GM21825 (cell line): ENCODE results near the gene MRPL11.
"Not testable (repeated sequence)": the region's sequence is repeated elsewhere in the genome, so short reads cannot be mapped to it uniquely, and the experiment has no call there.

Experiments used
- ATAC-seq: cut with Tn5 transposase; IDR thresholded peaks from one replicate; pipeline ENCODE4 v1.9.1; 2021; ENCODE audit warnings: mild to moderate bottlenecking, moderate library complexity; ENCODE audit not compliant: unreplicated experiment

Gene MRPL11

GRCh38 chr11:66467756-66468155 is 29.1 kb upstream of the MRPL11 start:
- no peak for ATAC-seq

- peak; percentile 28 for ATAC-seq
These were observed 28.5 kb upstream of the MRPL11 start for GRCh38 chr11:66467034-66467659.

DNA sequence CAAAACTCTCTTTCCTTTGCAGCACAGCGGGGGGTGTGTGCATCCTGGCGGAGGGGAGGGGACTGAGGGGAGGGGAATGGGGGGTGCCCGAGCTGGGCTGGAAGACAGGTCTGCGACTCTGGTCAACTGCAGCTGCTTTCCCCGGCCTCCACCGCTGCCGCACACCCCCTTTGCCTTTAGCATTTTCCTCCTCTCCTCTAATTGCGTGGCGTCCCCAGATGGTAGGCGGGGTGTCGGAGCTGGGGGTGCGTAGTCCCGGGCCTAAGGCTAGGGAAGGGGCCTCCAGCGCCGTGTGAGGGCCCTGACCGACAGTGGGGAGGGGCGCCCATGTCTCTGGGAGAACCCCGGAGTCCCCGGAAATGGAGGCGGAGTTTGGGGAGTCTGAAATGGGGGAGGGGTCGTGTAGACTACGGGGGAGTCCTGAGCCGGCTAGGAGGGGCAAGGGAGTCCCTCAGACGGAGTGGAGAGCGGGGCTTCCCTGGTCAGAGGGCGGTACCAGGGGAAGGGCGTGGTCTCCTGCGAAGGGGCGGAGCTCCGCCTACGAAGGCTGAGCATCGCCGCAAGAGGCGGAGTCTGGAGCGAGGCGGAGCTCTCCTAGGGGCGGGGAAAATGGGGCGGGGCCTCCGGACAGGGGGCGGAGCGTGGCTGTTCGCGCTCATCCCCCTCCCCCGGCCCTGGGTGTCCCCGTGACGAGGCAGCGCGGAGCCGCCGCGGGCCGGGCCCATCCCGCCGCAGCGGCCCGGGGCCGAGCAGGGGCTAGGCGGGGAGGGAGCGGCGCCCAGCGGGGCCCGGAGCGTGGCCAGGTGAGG is 27.8 kb upstream of the MRPL11 start, which contains the start of gene PELI3:
Gene PELI3 (plus strand): TSS at position 681 of the 809 bp plus-strand sequence. CDS start 1,224 bp downstream, outside the sequence.
- peak; percentile 83 for ATAC-seq

DNA sequence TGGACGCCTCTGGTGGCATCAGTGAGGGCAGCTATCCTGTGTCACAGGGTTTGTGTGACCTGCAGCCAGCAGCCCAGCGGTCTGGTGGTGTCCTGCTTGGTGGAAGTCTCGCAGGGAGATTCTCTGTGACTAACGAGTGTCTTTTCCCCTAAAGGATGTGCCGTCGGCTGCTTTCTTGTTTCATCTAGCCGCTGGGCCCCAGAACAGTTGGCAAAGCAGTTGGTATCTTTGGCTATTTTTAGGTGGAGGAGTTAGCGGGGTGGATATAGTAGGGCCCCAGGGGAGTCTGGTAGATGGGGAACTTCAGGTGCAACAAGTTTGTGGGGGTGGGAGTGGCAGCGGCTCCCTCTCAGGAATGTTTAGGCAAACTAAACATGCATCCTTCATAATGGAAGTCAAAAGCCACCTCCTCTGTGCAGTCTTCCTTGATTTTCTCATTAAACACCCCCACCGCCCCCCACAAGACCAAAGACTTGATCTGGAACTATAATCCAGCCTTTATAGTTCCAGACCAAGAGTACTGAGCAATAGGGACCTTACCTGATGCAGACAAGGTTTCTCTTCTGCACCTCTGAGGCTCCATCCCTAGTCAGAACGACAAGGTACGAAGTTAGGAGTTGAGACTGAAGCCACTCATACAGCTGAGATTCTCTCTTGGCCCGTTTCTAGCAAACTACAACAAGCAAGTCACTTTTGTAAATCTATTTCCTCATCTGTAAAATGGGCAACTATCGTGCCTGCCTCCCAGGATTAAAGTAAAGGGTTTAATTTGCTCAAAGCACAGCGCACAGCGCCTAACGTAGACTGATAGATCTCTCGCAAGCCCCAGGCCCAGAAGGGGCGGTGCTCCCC is 27.0 kb upstream of the MRPL11 start:
- ATAC-seq: no peak

- no peak for ATAC-seq
These were observed 26.3 kb upstream of the MRPL11 start for GRCh38 chr11:66464916-66465315.

DNA sequence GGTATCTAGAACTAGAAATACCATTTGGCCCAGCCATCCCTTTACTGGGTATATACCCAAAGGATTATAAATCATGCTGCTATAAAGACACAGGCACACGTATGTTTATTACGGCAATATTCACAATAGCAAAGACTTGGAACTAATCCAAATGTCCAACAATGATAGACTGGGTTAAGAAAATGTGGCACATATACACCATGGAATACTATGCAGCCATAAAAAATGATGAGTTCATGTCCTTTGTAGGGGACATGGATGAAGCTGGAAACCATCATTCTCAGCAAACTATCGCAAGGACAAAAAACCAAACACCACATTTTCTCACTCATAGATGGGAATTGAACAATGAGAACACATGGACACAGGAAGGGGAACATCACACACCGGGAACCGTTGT is 25.5 kb upstream of the MRPL11 start:
- not testable (repeated sequence) for ATAC-seq

- ATAC-seq: no peak
These were observed 24.3 kb upstream of the MRPL11 start for GRCh38 chr11:66462911-66463310.

DNA sequence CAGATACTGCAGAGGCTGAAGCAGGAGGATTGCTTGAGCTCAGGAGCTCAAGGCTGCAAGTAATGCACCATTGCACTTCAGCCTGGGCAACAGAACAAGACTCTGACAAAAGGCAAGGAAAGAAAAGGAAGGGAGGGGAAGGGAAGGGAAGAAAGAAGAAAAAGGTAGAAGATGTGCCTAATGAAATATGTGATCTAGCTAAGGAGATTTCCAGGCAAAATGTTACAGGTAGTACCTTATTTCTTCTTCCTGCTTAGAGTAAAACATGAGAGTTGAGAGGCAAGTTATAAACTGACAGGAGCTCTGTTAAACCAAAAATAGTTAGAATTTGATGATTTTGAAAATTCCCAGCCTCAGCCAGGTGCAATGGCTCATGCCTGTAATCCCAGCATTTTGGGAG is 23.4 kb upstream of the MRPL11 start:
- no peak for ATAC-seq

- no peak for ATAC-seq
These were observed 20.6 kb upstream of the MRPL11 start for GRCh38 chr11:66459138-66459778.

GRCh38 chr11:66457826-66458225 is 19.2 kb upstream of the MRPL11 start:
- ATAC-seq: no peak

DNA sequence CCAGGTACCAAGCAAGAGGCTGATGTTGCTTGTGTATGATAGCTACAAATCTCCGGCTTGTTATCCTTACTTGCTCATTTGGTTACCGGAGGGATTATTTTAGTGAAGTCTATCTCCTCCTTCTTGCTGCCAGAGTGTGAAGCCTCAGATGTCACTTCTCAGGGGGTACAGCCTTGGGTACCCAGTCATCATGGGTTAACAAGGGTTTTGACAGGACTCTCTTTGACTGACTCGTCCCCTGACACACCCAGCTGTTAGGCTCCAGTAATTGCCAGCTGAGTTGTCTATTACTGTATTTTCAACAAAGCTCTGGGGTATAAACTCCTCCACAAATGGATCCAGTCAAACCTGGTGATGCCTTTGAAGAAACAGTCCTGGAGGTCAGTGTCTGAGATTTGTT is 16.2 kb upstream of the MRPL11 start:
- no peak for ATAC-seq

DNA sequence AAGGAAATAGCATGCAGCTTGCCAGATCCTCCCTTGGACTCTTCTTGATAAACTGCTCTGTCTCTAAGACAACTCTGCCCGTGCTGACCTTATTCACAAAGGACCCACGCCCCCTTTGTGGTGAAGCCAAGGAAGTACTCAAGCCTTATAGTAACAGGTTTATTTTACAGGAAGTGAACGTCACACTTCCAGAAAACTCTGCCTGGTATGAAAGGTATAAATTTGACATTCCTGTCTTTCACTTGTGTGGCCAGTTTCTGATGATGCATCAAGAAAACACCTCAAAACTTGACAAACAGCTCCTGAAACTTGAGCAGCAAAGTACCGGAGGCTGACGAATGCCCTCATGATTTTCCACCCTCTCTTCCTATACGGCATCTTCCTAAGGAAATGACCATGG is 15.6 kb upstream of the MRPL11 start:
- no peak for ATAC-seq

DNA sequence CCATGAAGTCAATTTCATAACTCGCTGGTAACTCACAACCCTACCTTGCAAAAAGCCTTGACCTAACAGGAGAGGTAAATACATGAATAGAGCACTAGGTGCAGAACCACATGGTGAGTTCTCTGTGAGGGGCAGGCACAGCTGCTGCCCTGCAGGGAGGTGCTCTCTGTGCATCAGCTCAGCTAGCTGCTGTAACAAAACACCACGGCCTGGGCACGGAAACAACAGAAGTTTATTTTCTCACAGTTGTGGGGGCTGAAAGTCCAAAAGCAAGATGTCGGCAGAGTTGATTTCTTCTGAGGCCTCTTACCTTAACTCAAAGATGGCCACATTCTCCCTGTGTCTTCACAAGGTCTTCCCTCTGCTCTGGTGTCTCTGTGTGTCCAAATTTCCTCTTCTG is 13.0 kb upstream of the MRPL11 start:
- ATAC-seq: no peak

DNA sequence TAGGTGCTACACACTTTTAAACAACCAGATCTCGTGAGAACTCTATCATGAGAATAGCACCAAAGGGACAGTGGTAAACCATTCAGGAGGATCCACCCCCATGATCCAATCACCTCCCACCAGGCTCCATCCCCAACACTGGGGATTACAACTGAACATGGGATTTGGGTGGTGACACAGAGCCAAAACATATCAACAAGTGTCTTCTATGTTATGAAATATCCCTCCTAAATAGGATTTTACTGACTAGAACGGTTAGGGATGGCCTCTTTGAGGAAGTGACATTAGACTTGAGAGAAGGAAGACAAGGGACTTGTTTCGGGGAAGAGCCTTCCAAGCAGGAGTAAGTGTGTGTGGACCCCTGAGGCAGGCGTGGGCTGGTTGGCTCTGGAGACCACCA is 11.9 kb upstream of the MRPL11 start:
- ATAC-seq: no peak

- ATAC-seq: no peak
These were observed 9.9 kb upstream of the MRPL11 start for GRCh38 chr11:66448523-66448922.

GRCh38 chr11:66447012-66447411 is 8.4 kb upstream of the MRPL11 start:
- no peak for ATAC-seq

DNA sequence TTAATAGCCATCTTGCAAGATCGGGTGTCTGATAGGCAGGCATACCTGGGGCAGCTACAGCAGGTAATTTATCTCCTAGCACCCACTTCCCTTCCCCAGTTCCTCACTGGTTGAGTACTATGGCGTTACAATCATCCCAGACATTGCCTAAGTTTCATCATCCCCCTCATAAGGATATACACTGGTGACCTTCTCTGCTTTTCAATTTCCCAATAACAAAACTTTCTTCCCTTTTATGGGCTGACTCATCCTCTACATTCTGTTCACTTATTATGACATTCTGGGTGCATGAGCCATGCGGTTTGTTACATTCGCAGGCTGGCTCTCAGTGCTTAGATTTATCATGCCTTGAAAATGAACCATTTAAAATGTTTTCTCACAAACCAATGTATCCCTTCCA is 5.0 kb upstream of the MRPL11 start:
- no peak for ATAC-seq

GRCh38 chr11:66440940-66441282 is 2.3 kb upstream of the MRPL11 start:
- not testable (repeated sequence) for ATAC-seq

- ATAC-seq: not testable (repeated sequence)
These were observed 1.7 kb upstream of the MRPL11 start for GRCh38 chr11:66440101-66440939.

GRCh38 chr11:66437979-66438503 is 607 bp downstream of the MRPL11 start:
- no peak for ATAC-seq
